ENCODE data around the gene DMD.

DNA sequence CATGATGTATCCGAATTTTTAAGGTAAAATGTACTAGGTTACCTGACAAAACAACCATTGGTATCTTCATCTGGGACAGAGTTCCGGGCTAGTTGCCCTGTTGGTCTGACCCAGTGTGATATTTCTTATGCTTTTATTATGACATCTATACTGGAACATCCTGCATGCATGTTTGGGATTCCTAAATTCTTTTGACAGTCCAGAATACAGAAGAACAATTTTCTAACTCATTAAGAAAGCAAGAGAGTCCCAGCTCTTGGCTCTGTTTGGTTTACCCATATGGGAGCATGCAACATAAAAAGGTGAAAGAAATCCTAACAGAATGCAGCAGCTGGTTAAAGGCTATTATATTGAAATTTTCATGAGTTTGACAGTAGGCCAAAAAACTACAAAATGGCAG lies 1891.8 kb downstream of the DMD start:
- TF ChIP-seq, protein P1, sequence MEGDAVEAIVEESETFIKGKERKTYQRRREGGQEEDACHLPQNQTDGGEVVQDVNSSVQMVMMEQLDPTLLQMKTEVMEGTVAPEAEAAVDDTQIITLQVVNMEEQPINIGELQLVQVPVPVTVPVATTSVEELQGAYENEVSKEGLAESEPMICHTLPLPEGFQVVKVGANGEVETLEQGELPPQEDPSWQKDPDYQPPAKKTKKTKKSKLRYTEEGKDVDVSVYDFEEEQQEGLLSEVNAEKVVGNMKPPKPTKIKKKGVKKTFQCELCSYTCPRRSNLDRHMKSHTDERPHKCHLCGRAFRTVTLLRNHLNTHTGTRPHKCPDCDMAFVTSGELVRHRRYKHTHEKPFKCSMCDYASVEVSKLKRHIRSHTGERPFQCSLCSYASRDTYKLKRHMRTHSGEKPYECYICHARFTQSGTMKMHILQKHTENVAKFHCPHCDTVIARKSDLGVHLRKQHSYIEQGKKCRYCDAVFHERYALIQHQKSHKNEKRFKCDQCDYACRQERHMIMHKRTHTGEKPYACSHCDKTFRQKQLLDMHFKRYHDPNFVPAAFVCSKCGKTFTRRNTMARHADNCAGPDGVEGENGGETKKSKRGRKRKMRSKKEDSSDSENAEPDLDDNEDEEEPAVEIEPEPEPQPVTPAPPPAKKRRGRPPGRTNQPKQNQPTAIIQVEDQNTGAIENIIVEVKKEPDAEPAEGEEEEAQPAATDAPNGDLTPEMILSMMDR (IDR thresholded peaks at IDR 0.05): no peak
- TF ChIP-seq POLR2A (IDR thresholded peaks at IDR 0.05): no peak
